ENCODE results near the gene SFR1.

SFR1 gene

GRCh38 chr10:104120903-104121484 is 977 bp upstream of the SFR1 start:
- Mint-ChIP-seq H3K27me3 (no peaks in the 10 kb centered on the region), H3K9me3 (no peaks in the 10 kb centered on the region)
- intact Hi-C loops (cut with micrococcal nuclease): loop anchor here (5.0 to 10.0 kb wide), 4 partner anchors 96 to 236 kb away; partner anchors contain the start of genes CFAP58 and GSTO2

GRCh38 chr10:104122225-104123107 is 495 bp downstream of the SFR1 start:
- no peaks in the 10 kb centered on the region for H3K27me3 Mint-ChIP-seq
- H3K36me3 Mint-ChIP-seq (ENCODE audit: low read depth): peaks cover 23% of the 10 kb centered on the region
- H3K4me1 Mint-ChIP-seq (ENCODE audit: low read depth): peaks cover 20% of the 10 kb centered on the region
- intact Hi-C loops (cut with micrococcal nuclease): loop anchor here (2.0 to 10.0 kb wide), 6 partner anchors 98 to 238 kb away; partner anchors contain the start of genes CFAP58, GSTO2, SLK and STN1
- H3K27ac Mint-ChIP-seq: peak overlapping the region; percentile 97
- H3K9me3 Mint-ChIP-seq: no peaks in the 10 kb centered on the region
- peak overlapping the region; percentile 88 for H3K4me3 Mint-ChIP-seq

More at GRCh38 chr10:104120903-104121484, 977 bp upstream of the SFR1 start:
- Mint-ChIP-seq H3K27ac (peak overlapping the region; percentile 97), H3K4me1 (ENCODE audit: low read depth) (peaks cover 14% of the 10 kb centered on the region), H3K36me3 (ENCODE audit: low read depth) (peaks cover 8% of the 10 kb centered on the region), H3K4me3 (peak overlapping the region; percentile 88)

- intact Hi-C loops (cut with micrococcal nuclease): loop anchor here (2.0 to 10.0 kb wide), 6 partner anchors 99 to 239 kb away; partner anchors contain the start of genes CFAP58, GSTO2, SLK and STN1
- Mint-ChIP-seq H3K4me3 (no peak overlapping the region), H3K9me3 (no peaks in the 10 kb centered on the region), H3K27ac (no peak overlapping the region), H3K4me1 (ENCODE audit: low read depth) (peaks cover 22% of the 10 kb centered on the region), H3K36me3 (ENCODE audit: low read depth) (peaks cover 23% of the 10 kb centered on the region), H3K27me3 (no peaks in the 10 kb centered on the region)
These were observed 1.4 kb downstream of the SFR1 start for GRCh38 chr10:104123397-104123796.

GRCh38 chr10:104127411-104127810 is 5.4 kb downstream of the SFR1 start:
- no peaks in the 10 kb centered on the region for H3K27me3 Mint-ChIP-seq
- H3K4me3 Mint-ChIP-seq: no peak overlapping the region
- intact Hi-C loops (cut with micrococcal nuclease): loop anchor here (10.0 kb wide), 3 partner anchors 103 to 243 kb away; partner anchors contain the start of gene GSTO2
- H3K27ac Mint-ChIP-seq: no peak overlapping the region
- no peaks in the 10 kb centered on the region for H3K9me3 Mint-ChIP-seq
- H3K4me1 Mint-ChIP-seq (ENCODE audit: low read depth): peaks cover 12% of the 10 kb centered on the region
- H3K36me3 Mint-ChIP-seq (ENCODE audit: low read depth): peaks cover 23% of the 10 kb centered on the region

GRCh38 chr10:104128214-104128613 is 6.2 kb downstream of the SFR1 start:
- no peaks in the 10 kb centered on the region for H3K9me3 Mint-ChIP-seq
- peaks cover 8% of the 10 kb centered on the region for H3K4me1 Mint-ChIP-seq (ENCODE audit: low read depth)
- peaks cover 23% of the 10 kb centered on the region for H3K36me3 Mint-ChIP-seq (ENCODE audit: low read depth)
- no peak overlapping the region for H3K4me3 Mint-ChIP-seq
- H3K27me3 Mint-ChIP-seq: peaks cover 3% of the 10 kb centered on the region
- intact Hi-C loops (cut with micrococcal nuclease): loop anchor here (10.0 kb wide), 3 partner anchors 103 to 243 kb away; partner anchors contain the start of gene GSTO2
- H3K27ac Mint-ChIP-seq: no peak overlapping the region

GRCh38 chr10:104130041-104130440 is 8.1 kb downstream of the SFR1 start:
- Mint-ChIP-seq H3K36me3 (ENCODE audit: low read depth) (peaks cover 23% of the 10 kb centered on the region), H3K4me3 (no peak overlapping the region), H3K27ac (no peak overlapping the region), H3K4me1 (ENCODE audit: low read depth) (peaks cover 8% of the 10 kb centered on the region), H3K9me3 (no peaks in the 10 kb centered on the region), H3K27me3 (peaks cover 7% of the 10 kb centered on the region)
- intact Hi-C loops (cut with micrococcal nuclease): no loop called here

- Mint-ChIP-seq H3K36me3 (ENCODE audit: low read depth) (no peaks in the 10 kb centered on the region), H3K4me3 (no peak overlapping the region), H3K4me1 (ENCODE audit: low read depth) (peaks cover 6% of the 10 kb centered on the region), H3K9me3 (no peaks in the 10 kb centered on the region), H3K27me3 (peaks cover 4% of the 10 kb centered on the region), H3K27ac (no peak overlapping the region)
- intact Hi-C loops (cut with micrococcal nuclease): no loop called here
These were observed 16.2 kb downstream of the SFR1 start for GRCh38 chr10:104138131-104138530.

- Mint-ChIP-seq H3K27ac (no peak overlapping the region), H3K36me3 (ENCODE audit: low read depth) (no peaks in the 10 kb centered on the region), H3K27me3 (peaks cover under 1% of the 10 kb centered on the region), H3K4me3 (no peak overlapping the region), H3K4me1 (ENCODE audit: low read depth) (peaks cover 6% of the 10 kb centered on the region), H3K9me3 (no peaks in the 10 kb centered on the region)
- intact Hi-C loops (cut with micrococcal nuclease): no loop called here
These were observed 17.2 kb downstream of the SFR1 start for GRCh38 chr10:104139221-104139620.

- Mint-ChIP-seq H3K27me3 (peaks cover 6% of the 10 kb centered on the region), H3K36me3 (ENCODE audit: low read depth) (no peaks in the 10 kb centered on the region), H3K27ac (no peak overlapping the region), H3K4me1 (ENCODE audit: low read depth) (peaks cover 6% of the 10 kb centered on the region), H3K4me3 (no peak overlapping the region), H3K9me3 (no peaks in the 10 kb centered on the region)
- intact Hi-C loops (cut with micrococcal nuclease): no loop called here
These were observed 20.1 kb downstream of the SFR1 start for GRCh38 chr10:104142081-104142480.

- no peaks in the 10 kb centered on the region for H3K9me3 Mint-ChIP-seq
- peaks cover 5% of the 10 kb centered on the region for H3K4me1 Mint-ChIP-seq (ENCODE audit: low read depth)
- H3K4me3 Mint-ChIP-seq: no peak overlapping the region
- peaks cover 7% of the 10 kb centered on the region for H3K27me3 Mint-ChIP-seq
- H3K36me3 Mint-ChIP-seq (ENCODE audit: low read depth): no peaks in the 10 kb centered on the region
- H3K27ac Mint-ChIP-seq: no peak overlapping the region
- intact Hi-C loops (cut with micrococcal nuclease): no loop called here
These were observed 21.9 kb downstream of the SFR1 start for GRCh38 chr10:104143829-104144228.

- intact Hi-C loops (cut with micrococcal nuclease): no loop called here
- no peaks in the 10 kb centered on the region for H3K9me3 Mint-ChIP-seq
- H3K4me1 Mint-ChIP-seq (ENCODE audit: low read depth): no peaks in the 10 kb centered on the region
- no peak overlapping the region for H3K4me3 Mint-ChIP-seq
- H3K27me3 Mint-ChIP-seq: peaks cover 7% of the 10 kb centered on the region
- no peaks in the 10 kb centered on the region for H3K36me3 Mint-ChIP-seq (ENCODE audit: low read depth)
- H3K27ac Mint-ChIP-seq: no peak overlapping the region
These were observed 23.0 kb downstream of the SFR1 start for GRCh38 chr10:104144931-104145330.

- intact Hi-C loops (cut with micrococcal nuclease): no loop called here
- H3K4me1 Mint-ChIP-seq (ENCODE audit: low read depth): no peaks in the 10 kb centered on the region
- H3K4me3 Mint-ChIP-seq: no peak overlapping the region
- no peaks in the 10 kb centered on the region for H3K36me3 Mint-ChIP-seq (ENCODE audit: low read depth)
- H3K27ac Mint-ChIP-seq: no peak overlapping the region
- peaks cover 5% of the 10 kb centered on the region for H3K9me3 Mint-ChIP-seq
- peaks cover 7% of the 10 kb centered on the region for H3K27me3 Mint-ChIP-seq
These were observed 24.9 kb downstream of the SFR1 start for GRCh38 chr10:104146882-104147281.

GRCh38 chr10:104150139-104150538 is 28.2 kb downstream of the SFR1 start:
- no peaks in the 10 kb centered on the region for H3K36me3 Mint-ChIP-seq (ENCODE audit: low read depth)
- peaks cover 7% of the 10 kb centered on the region for H3K27me3 Mint-ChIP-seq
- H3K27ac Mint-ChIP-seq: no peak overlapping the region
- no peak overlapping the region for H3K4me3 Mint-ChIP-seq
- peaks cover 13% of the 10 kb centered on the region for H3K9me3 Mint-ChIP-seq
- intact Hi-C loops (cut with micrococcal nuclease): no loop called here
- H3K4me1 Mint-ChIP-seq (ENCODE audit: low read depth): no peaks in the 10 kb centered on the region

GRCh38 chr10:104151737-104152136 is 29.8 kb downstream of the SFR1 start:
- Mint-ChIP-seq H3K36me3 (ENCODE audit: low read depth) (no peaks in the 10 kb centered on the region), H3K4me1 (ENCODE audit: low read depth) (no peaks in the 10 kb centered on the region), H3K4me3 (no peak overlapping the region), H3K27me3 (peaks cover 10% of the 10 kb centered on the region), H3K9me3 (peaks cover 13% of the 10 kb centered on the region), H3K27ac (no peak overlapping the region)
- intact Hi-C loops (cut with micrococcal nuclease): no loop called here

Measured in dendritic cell treated with granulocyte-macrophage colony-stimulating factor and Interleukin-4, amounts not matched to agents 40 ng/mL and 50 ng/mL, for 4 days (primary cell).